ENCODE results near the gene HNRNPA0. TPM values are rescaled to one million over a fixed set of nuclear protein-coding genes. Genes with fewer than 3 reads are reported as not detected.
"Not testable (repeated sequence)": the region's sequence is repeated elsewhere in the genome, so short reads cannot be mapped to it uniquely, and the experiment has no call there.

HNRNPA0 gene
- total RNA-seq, 4 donors from 2014 or later, result 9.7 to 16.9 (median 12.8) TPM

DNA sequence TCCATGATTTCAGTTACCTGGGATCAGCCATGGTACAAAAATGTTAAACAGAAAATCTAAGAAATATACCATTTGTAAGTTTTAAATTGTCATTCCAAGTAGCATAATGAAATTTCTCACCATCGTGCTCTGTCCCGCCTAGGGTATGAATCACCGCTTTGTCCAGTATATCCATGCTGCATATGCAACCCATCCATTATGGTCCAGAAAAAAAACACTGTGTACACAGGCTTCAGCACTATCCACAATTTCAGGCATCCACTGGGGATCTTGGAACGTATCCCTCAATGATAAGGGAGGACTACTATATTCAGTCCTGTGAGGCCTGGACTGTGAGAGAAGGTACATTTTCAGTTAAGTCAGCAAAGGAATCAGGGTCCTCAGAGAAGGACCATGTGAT is 37.6 kb upstream of the HNRNPA0 start:
- no peak for ATAC-seq (ENCODE audit: low FRiP score)
- TF ChIP-seq, protein P1, sequence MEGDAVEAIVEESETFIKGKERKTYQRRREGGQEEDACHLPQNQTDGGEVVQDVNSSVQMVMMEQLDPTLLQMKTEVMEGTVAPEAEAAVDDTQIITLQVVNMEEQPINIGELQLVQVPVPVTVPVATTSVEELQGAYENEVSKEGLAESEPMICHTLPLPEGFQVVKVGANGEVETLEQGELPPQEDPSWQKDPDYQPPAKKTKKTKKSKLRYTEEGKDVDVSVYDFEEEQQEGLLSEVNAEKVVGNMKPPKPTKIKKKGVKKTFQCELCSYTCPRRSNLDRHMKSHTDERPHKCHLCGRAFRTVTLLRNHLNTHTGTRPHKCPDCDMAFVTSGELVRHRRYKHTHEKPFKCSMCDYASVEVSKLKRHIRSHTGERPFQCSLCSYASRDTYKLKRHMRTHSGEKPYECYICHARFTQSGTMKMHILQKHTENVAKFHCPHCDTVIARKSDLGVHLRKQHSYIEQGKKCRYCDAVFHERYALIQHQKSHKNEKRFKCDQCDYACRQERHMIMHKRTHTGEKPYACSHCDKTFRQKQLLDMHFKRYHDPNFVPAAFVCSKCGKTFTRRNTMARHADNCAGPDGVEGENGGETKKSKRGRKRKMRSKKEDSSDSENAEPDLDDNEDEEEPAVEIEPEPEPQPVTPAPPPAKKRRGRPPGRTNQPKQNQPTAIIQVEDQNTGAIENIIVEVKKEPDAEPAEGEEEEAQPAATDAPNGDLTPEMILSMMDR (IDR thresholded peaks at IDR 0.05), result no peak

DNA sequence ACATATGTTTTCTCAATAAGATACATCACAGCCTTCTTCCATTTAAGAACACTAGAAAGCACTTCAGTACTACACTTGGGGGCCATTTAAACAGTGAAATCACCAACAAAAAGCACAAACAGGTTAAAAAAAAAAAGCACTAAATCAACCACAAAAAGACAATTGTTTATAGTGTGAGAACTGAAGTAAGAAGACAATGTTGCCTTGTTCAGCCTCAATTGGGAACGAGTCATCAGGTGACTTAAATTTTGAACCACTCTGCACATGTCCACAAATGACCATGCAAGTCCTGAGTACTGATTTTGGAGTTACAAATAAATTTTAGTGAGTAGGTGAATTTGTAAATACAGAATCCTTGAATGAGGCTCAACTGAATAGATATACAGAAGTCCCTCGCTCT is 37.2 kb upstream of the HNRNPA0 start:
- DNase-seq (ENCODE audit: low spot score), result no peak
- TF ChIP-seq, protein P1 (IDR thresholded peaks at IDR 0.05), result no peak
- ATAC-seq (ENCODE audit: low FRiP score), result no peak

More for the DNA sequence above, 37.6 kb upstream of the HNRNPA0 start:
- DNase-seq (ENCODE audit: low spot score), result no peak

DNA sequence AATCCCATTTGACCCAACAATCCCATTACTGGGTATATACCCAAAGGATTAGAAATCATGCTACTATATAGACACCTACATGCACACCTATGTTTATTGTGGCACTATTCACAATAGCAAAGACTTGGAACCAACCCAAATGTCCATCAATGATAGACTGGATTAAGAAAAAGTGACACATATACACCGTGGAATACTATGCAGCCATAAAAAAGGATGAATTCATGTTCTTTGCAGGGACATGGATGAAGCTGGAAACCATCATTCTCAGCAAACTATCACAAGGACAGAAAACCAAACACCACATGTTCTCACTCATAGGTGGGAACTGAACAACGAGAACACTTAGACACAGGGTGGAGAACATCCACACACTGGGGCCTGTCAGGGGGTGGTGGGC is 34.4 kb upstream of the HNRNPA0 start:
- not testable (repeated sequence) for ATAC-seq (ENCODE audit: low FRiP score); DNase-seq (ENCODE audit: low spot score)

DNA sequence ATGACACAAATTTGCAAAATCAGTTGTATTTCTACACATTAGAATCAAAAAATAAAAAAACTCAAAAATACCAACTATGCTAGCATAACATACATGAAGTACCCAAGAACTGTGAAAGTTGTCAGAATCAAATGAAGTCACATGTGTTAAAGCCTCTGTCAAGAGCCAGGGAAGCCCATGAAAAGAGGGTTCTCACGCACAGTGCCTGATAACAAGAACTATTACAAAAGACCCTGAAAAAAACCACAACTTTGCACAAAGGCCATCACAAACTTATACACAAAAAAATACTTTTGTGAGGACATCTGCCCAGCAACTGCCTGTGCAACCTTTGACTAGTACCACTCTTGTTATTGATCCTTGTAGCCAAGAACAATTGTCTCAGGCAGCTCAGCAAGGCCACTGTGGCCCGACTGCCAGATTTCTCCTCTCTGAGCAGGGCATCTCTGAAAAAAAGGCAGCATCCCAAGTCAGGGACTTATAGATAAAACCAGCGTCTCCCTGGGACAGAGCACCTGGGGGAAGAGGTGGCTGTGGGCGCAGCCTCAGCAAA is 28.9 kb upstream of the HNRNPA0 start:
- DNase-seq (ENCODE audit: low spot score) (no peak), ATAC-seq (ENCODE audit: low FRiP score) (no peak)
- TF ChIP-seq, protein P1 (IDR thresholded peaks at IDR 0.05), result no peak

DNA sequence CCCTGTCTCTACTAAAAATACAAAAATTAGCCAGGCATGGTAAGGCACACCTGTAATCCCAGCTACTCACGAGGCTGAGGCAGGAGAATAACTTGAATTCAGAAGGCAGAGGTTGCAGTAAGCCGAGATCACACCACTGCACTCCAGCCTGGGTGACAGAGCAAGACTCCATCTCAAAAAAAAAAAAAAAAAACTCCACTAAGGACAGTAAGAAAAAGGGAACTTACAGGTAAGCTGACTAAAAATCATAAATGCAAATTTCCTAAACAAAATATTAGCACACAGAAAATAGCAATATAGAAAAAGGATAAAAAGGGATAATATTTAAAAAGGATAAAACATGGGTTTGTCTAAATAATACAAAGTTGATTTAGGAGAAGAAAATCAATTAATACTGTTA is 27.9 kb upstream of the HNRNPA0 start:
- TF ChIP-seq, protein P1 (IDR thresholded peaks at IDR 0.05), result no peak
- no peak for ATAC-seq (ENCODE audit: low FRiP score)
- DNase-seq (ENCODE audit: low spot score), result no peak

DNA sequence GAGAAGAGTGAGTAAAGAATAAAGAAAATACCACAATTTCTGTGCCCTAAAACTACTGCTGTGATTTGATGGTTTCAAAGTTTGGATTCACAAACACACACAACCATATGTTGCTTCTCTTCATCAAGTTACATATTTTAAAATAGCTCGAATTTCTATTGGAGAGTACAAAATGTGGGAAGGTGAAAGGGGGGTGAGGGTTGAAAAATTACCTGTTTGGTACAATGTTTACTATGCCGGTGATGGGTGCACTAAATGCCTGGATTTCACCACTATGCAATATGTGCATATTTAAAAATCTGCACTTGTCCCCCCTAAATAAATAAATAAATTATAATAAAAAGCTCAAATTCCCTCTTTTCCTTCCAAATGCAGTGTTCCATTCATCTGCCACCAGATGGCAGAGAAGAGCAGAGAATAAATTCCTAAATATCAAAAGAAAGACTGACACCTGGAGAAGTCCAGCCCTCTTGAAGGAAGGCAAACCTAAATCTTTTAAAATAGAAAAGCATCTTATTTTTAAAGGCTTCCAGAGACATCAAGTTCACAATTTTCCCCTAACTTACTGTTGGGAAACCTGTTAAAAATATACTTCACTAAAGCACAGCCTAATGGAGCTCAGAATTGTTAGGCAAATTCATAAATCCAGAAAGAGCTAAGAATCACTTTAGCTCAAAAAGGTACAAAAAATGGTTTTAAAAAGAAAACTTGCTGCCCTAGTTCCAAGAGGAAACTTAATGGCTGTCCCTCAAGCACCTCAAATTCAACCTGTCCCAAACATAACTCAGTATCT is 24.8 kb upstream of the HNRNPA0 start:
- DNase-seq (ENCODE audit: low spot score), result no peak
- no peak for ATAC-seq (ENCODE audit: low FRiP score)
- TF ChIP-seq, protein P1 (IDR thresholded peaks at IDR 0.05), result peak in 1 of 3 donors; percentile 11

DNA sequence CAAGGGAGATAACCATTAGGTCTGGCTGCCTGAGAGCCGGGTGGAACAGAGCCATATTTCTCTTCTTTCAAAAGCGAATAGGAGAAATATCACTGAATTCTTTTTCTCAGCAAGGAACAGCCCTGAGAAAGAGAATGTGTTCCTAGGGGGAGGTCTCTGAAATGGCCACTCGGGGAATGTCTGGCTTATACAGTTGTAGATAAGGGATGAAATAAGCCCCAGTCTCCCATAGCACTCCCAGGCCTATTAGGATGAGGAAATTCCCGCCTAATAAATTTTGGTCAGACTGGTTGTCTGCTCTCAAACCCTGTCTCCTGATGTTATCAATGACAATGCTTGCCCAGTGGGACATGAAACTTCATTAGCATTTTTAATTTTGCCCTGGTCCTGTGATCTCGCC is 13.8 kb upstream of the HNRNPA0 start:
- not testable (repeated sequence) for ATAC-seq (ENCODE audit: low FRiP score); DNase-seq (ENCODE audit: low spot score)

DNA sequence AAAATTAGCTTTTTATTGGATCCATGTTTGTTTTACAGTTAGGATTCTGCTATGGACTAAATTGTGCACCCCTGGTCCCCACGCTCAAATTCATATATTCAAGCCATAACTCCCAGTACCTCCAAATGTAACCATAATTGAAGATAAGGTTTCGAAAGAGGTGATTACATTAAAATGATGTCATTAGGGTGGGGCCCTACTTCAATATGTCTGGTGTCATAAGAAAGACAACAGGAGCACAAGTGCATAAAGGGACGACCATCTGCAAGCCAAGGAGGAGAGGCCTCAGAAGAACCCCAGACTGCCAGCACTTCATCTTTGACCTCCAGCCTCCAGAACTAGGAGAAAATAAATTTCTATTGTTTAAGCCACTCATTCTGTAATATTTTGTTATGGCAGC is 7.4 kb upstream of the HNRNPA0 start:
- DNase-seq (ENCODE audit: low spot score) (no peak), ATAC-seq (ENCODE audit: low FRiP score) (no peak)
- TF ChIP-seq, protein P1 (IDR thresholded peaks at IDR 0.05), result no peak

Data from omental fat pad (tissue), 4 donors.